Mononuclear cell (primary cell): Measurements from ENCODE around the gene COX6B2. TPM values are rescaled to one million over a fixed set of nuclear protein-coding genes. Genes with fewer than 3 reads are reported as not detected.
A peak's percentile ranks its signal among the peaks of the same experiment; 100 is the strongest.

Experiments
- H3K27me3 ChIP-seq: 2 replicates; pipeline ENCODE4 v1.6.0; 2011; ENCODE audit warnings: low read length, control low read depth; ENCODE audit not compliant: insufficient read depth
- H3K4me1 ChIP-seq: 2 replicates; pipeline ENCODE4 v1.5.1; 2011; ENCODE audit warnings: mild to moderate bottlenecking, low read length, control low read depth; ENCODE audit not compliant: insufficient read depth
- H3K4me3 ChIP-seq: 2 replicates; pipeline ENCODE4 v1.5.1; 2011; ENCODE audit warnings: mild to moderate bottlenecking, low read length, moderate library complexity
- H3K9me3 ChIP-seq: 2 replicates; pipeline ENCODE4 v1.5.1; 2011; ENCODE audit warnings: low read depth, mild to moderate bottlenecking, control low read depth, low read length
- total RNA-seq: library from RNA; depleted of rRNA; stranded (reverse); fragments of >200 nt; gene quantifications from one replicate; pipeline ENCODE4 v1.2.3, GENCODE V29; 2012

The COX6B2 gene
- total RNA-seq, 1 donor: not detected

GRCh38 chr19:55385724-55386492 lies 31.4 kb upstream of the COX6B2 start, which contains the start of gene RPL28:
TSS of gene RPL28 (plus strand) at chr19:55385932. CDS start at chr19:55386358, 426 bp downstream.
- Histone ChIP-seq H3K4me1 (peaks cover 56% of the 10 kb centered on the region), H3K27me3 (no peaks in the 10 kb centered on the region), H3K4me3 (peak within 1 kb of the TSS; percentile 97), H3K9me3 (no peaks in the 10 kb centered on the region)

GRCh38 chr19:55384920-55385723 lies 30.6 kb upstream of the COX6B2 start:
- H3K4me1 ChIP-seq: peaks cover 56% of the 10 kb centered on the region
- peak overlapping the region; percentile 97 for H3K4me3 ChIP-seq
- no peaks in the 10 kb centered on the region for H3K27me3 ChIP-seq
- no peaks in the 10 kb centered on the region for H3K9me3 ChIP-seq

- peaks cover 49% of the 10 kb centered on the region for H3K4me1 ChIP-seq
- no peaks in the 10 kb centered on the region for H3K27me3 ChIP-seq
- H3K9me3 ChIP-seq: no peaks in the 10 kb centered on the region
- peak within 1 kb of the TSS; percentile 97 for H3K4me3 ChIP-seq
These were observed 29.8 kb upstream of the COX6B2 start, which contains the start of gene TMEM238 for GRCh38 chr19:55384131-55384919. TSS of gene TMEM238 (minus strand) at chr19:55384292. CDS start at chr19:55384259, 33 bp downstream.

GRCh38 chr19:55383279-55384130 lies 29.0 kb upstream of the COX6B2 start:
- Histone ChIP-seq H3K27me3 (no peaks in the 10 kb centered on the region), H3K4me1 (peaks cover 41% of the 10 kb centered on the region), H3K4me3 (peak overlapping the region; percentile 38), H3K9me3 (no peaks in the 10 kb centered on the region)

GRCh38 chr19:55382522-55383054 lies 28.1 kb upstream of the COX6B2 start:
- Histone ChIP-seq H3K4me3 (no peak overlapping the region), H3K4me1 (peaks cover 32% of the 10 kb centered on the region), H3K27me3 (no peaks in the 10 kb centered on the region), H3K9me3 (no peaks in the 10 kb centered on the region)

GRCh38 chr19:55382013-55382412 lies 27.5 kb upstream of the COX6B2 start:
- Histone ChIP-seq H3K4me1 (peaks cover 26% of the 10 kb centered on the region), H3K27me3 (no peaks in the 10 kb centered on the region), H3K9me3 (no peaks in the 10 kb centered on the region), H3K4me3 (no peak overlapping the region)

- peaks cover 10% of the 10 kb centered on the region for H3K4me1 ChIP-seq
- H3K4me3 ChIP-seq: no peak overlapping the region
- H3K9me3 ChIP-seq: no peaks in the 10 kb centered on the region
- peaks cover 8% of the 10 kb centered on the region for H3K27me3 ChIP-seq
These were observed 24.7 kb upstream of the COX6B2 start for GRCh38 chr19:55379174-55379573.

- Histone ChIP-seq H3K4me1 (no peaks in the 10 kb centered on the region), H3K9me3 (no peaks in the 10 kb centered on the region), H3K27me3 (peaks cover 12% of the 10 kb centered on the region), H3K4me3 (no peak overlapping the region)
These were observed 23.0 kb upstream of the COX6B2 start for GRCh38 chr19:55377356-55378131.

- Histone ChIP-seq H3K4me1 (no peaks in the 10 kb centered on the region), H3K4me3 (no peak within 1 kb of the TSS), H3K9me3 (no peaks in the 10 kb centered on the region), H3K27me3 (peaks cover 21% of the 10 kb centered on the region)
These were observed 21.9 kb upstream of the COX6B2 start, which contains the start of gene TMEM190 for GRCh38 chr19:55376241-55376933. TSS of gene TMEM190 (plus strand) at chr19:55376826. CDS start at chr19:55376854, 28 bp downstream.

- no peak overlapping the region for H3K4me3 ChIP-seq
- H3K27me3 ChIP-seq: peaks cover 34% of the 10 kb centered on the region
- H3K9me3 ChIP-seq: no peaks in the 10 kb centered on the region
- peaks cover 1% of the 10 kb centered on the region for H3K4me1 ChIP-seq
These were observed 19.7 kb upstream of the COX6B2 start for GRCh38 chr19:55373993-55374757.

GRCh38 chr19:55373306-55373992 lies 18.9 kb upstream of the COX6B2 start:
- Histone ChIP-seq H3K9me3 (no peaks in the 10 kb centered on the region), H3K4me3 (no peak overlapping the region), H3K4me1 (peaks cover 6% of the 10 kb centered on the region), H3K27me3 (peaks cover 41% of the 10 kb centered on the region)
